Measurements from ENCODE around the gene SLC12A8.

The SLC12A8 gene

GRCh38 chr3:125212509-125213363, at the start of gene SLC12A8:
Gene SLC12A8, minus strand, starts transcription at chr3:125212748. Its CDS starts 1,399 bp downstream, at chr3:125211349.
- DNase-seq (ENCODE audit: low read depth): no peak

GRCh38 chr3:125262161-125262560, 49.6 kb upstream of the SLC12A8 start:
- DNase-seq (ENCODE audit: low read depth): no peak

GRCh38 chr3:125261031-125261430, 48.5 kb upstream of the SLC12A8 start:
- no peak for DNase-seq (ENCODE audit: low read depth)

GRCh38 chr3:125260158-125260557, 47.6 kb upstream of the SLC12A8 start:
- no peak for DNase-seq (ENCODE audit: low read depth)

- DNase-seq (ENCODE audit: low read depth): no peak
Measured at GRCh38 chr3:125257536-125257935, 45.0 kb upstream of the SLC12A8 start.

GRCh38 chr3:125256675-125257074, 44.1 kb upstream of the SLC12A8 start:
- DNase-seq (ENCODE audit: low read depth): no peak

- no peak for DNase-seq (ENCODE audit: low read depth)
Measured at GRCh38 chr3:125250973-125251372, 38.4 kb upstream of the SLC12A8 start.

GRCh38 chr3:125246237-125246636, 33.7 kb upstream of the SLC12A8 start:
- DNase-seq (ENCODE audit: low read depth): no peak

- no peak for DNase-seq (ENCODE audit: low read depth)
Measured at GRCh38 chr3:125245521-125245920, 33.0 kb upstream of the SLC12A8 start.

- DNase-seq (ENCODE audit: low read depth): no peak
Measured at GRCh38 chr3:125240496-125240895, 27.9 kb upstream of the SLC12A8 start.

GRCh38 chr3:125239266-125239665, 26.7 kb upstream of the SLC12A8 start:
- no peak for DNase-seq (ENCODE audit: low read depth)

GRCh38 chr3:125238759-125239158, 26.2 kb upstream of the SLC12A8 start:
- DNase-seq (ENCODE audit: low read depth): no peak

- no peak for DNase-seq (ENCODE audit: low read depth)
Measured at GRCh38 chr3:125236331-125236903, 23.9 kb upstream of the SLC12A8 start.

- no peak for DNase-seq (ENCODE audit: low read depth)
Measured at GRCh38 chr3:125234831-125235230, 22.3 kb upstream of the SLC12A8 start.

- no peak for DNase-seq (ENCODE audit: low read depth)
Measured at GRCh38 chr3:125232401-125232800, 19.9 kb upstream of the SLC12A8 start.

GRCh38 chr3:125231895-125232294, 19.3 kb upstream of the SLC12A8 start:
- DNase-seq (ENCODE audit: low read depth): peak; percentile 30

- no peak for DNase-seq (ENCODE audit: low read depth)
Measured at GRCh38 chr3:125229707-125230106, 17.2 kb upstream of the SLC12A8 start.

- DNase-seq (ENCODE audit: low read depth): no peak
Measured at GRCh38 chr3:125229168-125229567, 16.6 kb upstream of the SLC12A8 start.

- no peak for DNase-seq (ENCODE audit: low read depth)
Measured at GRCh38 chr3:125221831-125222230, 9.3 kb upstream of the SLC12A8 start.

- no peak for DNase-seq (ENCODE audit: low read depth)
Measured at GRCh38 chr3:125220727-125221429, 8.3 kb upstream of the SLC12A8 start.

- DNase-seq (ENCODE audit: low read depth): no peak
Measured at GRCh38 chr3:125220183-125220582, 7.6 kb upstream of the SLC12A8 start.

- no peak for DNase-seq (ENCODE audit: low read depth)
Measured at GRCh38 chr3:125219261-125219701, 6.7 kb upstream of the SLC12A8 start.

GRCh38 chr3:125214738-125215137, 2.2 kb upstream of the SLC12A8 start:
- DNase-seq (ENCODE audit: low read depth): no peak

Data from fibroblast of the conjunctiva (primary cell).